ENCODE data around the gene PRR29.

The PRR29 gene

GRCh38 chr17:63998050-63998720, at the start of gene PRR29:
PRR29 (plus strand) TSS chr17:63998351; CDS start chr17:63998365, 14 bp downstream.
- H4K20me1 ChIP-seq (ENCODE audit: control insufficient read depth, insufficient read depth, low read depth, low read length) = no peaks in the 10 kb centered on the region
- H3K36me3 ChIP-seq (ENCODE audit: control insufficient read depth, low read length) = peaks cover 1% of the 10 kb centered on the region; the same call in 1 of the 2 replicates
- peaks cover 51% of the 10 kb centered on the region for H3K27me3 ChIP-seq (ENCODE audit: control insufficient read depth, low read length)
- H3K27ac ChIP-seq (ENCODE audit: low read depth, low read length) = no peak within 1 kb of the TSS
- peaks cover 19% of the 10 kb centered on the region for H3K4me1 ChIP-seq (ENCODE audit: control insufficient read depth, low read length)
- H3K9me2 ChIP-seq (replicated peaks; ENCODE audit: control insufficient read depth, low read length) = no peaks in the 10 kb centered on the region
- peak within 1 kb of the TSS; percentile 91 for H3K4me2 ChIP-seq (ENCODE audit: low read length)
- H3K4me3 ChIP-seq (ENCODE audit: low read length) = peak within 1 kb of the TSS; percentile 78
- H3K79me2 ChIP-seq (ENCODE audit: control insufficient read depth, low read length) = no peaks in the 10 kb centered on the region
- H3K9me3 ChIP-seq (ENCODE audit: control insufficient read depth, insufficient read depth, low read length) = no peaks in the 10 kb centered on the region
- no peak for TF ChIP-seq EZH2phosphoT487 (IDR thresholded peaks at IDR 0.05; ENCODE audit: borderline replicate concordance, low read length)
- TF ChIP-seq, protein P1, sequence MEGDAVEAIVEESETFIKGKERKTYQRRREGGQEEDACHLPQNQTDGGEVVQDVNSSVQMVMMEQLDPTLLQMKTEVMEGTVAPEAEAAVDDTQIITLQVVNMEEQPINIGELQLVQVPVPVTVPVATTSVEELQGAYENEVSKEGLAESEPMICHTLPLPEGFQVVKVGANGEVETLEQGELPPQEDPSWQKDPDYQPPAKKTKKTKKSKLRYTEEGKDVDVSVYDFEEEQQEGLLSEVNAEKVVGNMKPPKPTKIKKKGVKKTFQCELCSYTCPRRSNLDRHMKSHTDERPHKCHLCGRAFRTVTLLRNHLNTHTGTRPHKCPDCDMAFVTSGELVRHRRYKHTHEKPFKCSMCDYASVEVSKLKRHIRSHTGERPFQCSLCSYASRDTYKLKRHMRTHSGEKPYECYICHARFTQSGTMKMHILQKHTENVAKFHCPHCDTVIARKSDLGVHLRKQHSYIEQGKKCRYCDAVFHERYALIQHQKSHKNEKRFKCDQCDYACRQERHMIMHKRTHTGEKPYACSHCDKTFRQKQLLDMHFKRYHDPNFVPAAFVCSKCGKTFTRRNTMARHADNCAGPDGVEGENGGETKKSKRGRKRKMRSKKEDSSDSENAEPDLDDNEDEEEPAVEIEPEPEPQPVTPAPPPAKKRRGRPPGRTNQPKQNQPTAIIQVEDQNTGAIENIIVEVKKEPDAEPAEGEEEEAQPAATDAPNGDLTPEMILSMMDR (IDR thresholded peaks at IDR 0.05; ENCODE audit: low read depth, low read length, poor library complexity, severe bottlenecking) = no peak
- H3F3A ChIP-seq (ENCODE audit: control insufficient read depth, insufficient read depth) = no peaks in the 10 kb centered on the region

- Histone ChIP-seq H3K4me1 (ENCODE audit: control insufficient read depth, low read length) (peaks cover 33% of the 10 kb centered on the region), H3K4me3 (ENCODE audit: low read length) (no peak overlapping the region), H3K27me3 (ENCODE audit: control insufficient read depth, low read length) (peaks cover 3% of the 10 kb centered on the region; the same call in 1 of the 2 replicates), H4K20me1 (ENCODE audit: control insufficient read depth, insufficient read depth, low read depth, low read length) (no peaks in the 10 kb centered on the region), H3K36me3 (ENCODE audit: control insufficient read depth, low read length) (no peaks in the 10 kb centered on the region), H3K9me2 (replicated peaks; ENCODE audit: control insufficient read depth, low read length) (no peaks in the 10 kb centered on the region), H3K4me2 (ENCODE audit: low read length) (no peak overlapping the region), H3K9me3 (ENCODE audit: control insufficient read depth, insufficient read depth, low read length) (no peaks in the 10 kb centered on the region), H3K79me2 (ENCODE audit: control insufficient read depth, low read length) (no peaks in the 10 kb centered on the region), H3K27ac (ENCODE audit: low read depth, low read length) (no peak overlapping the region), H3F3A (ENCODE audit: control insufficient read depth, insufficient read depth) (peaks cover 7% of the 10 kb centered on the region; the same call in 1 of the 2 replicates)
- TF ChIP-seq, protein P1 (IDR thresholded peaks at IDR 0.05; ENCODE audit: low read depth, low read length, poor library complexity, severe bottlenecking) = no peak
- TF ChIP-seq EZH2phosphoT487 (IDR thresholded peaks at IDR 0.05; ENCODE audit: borderline replicate concordance, low read length) = no peak
Observed at GRCh38 chr17:63948521-63948920, 49.6 kb upstream of the PRR29 start.

- Histone ChIP-seq H3K79me2 (ENCODE audit: control insufficient read depth, low read length) (no peaks in the 10 kb centered on the region), H3K4me3 (ENCODE audit: low read length) (no peak overlapping the region), H3K27me3 (ENCODE audit: control insufficient read depth, low read length) (peaks cover 3% of the 10 kb centered on the region; the same call in 1 of the 2 replicates), H3K4me2 (ENCODE audit: low read length) (no peak overlapping the region), H3K36me3 (ENCODE audit: control insufficient read depth, low read length) (no peaks in the 10 kb centered on the region), H4K20me1 (ENCODE audit: control insufficient read depth, insufficient read depth, low read depth, low read length) (no peaks in the 10 kb centered on the region), H3K4me1 (ENCODE audit: control insufficient read depth, low read length) (peaks cover 39% of the 10 kb centered on the region), H3K9me2 (replicated peaks; ENCODE audit: control insufficient read depth, low read length) (no peaks in the 10 kb centered on the region), H3K27ac (ENCODE audit: low read depth, low read length) (no peak overlapping the region), H3K9me3 (ENCODE audit: control insufficient read depth, insufficient read depth, low read length) (no peaks in the 10 kb centered on the region), H3F3A (ENCODE audit: control insufficient read depth, insufficient read depth) (peaks cover 8% of the 10 kb centered on the region; the same call in 1 of the 2 replicates)
- no peak for TF ChIP-seq EZH2phosphoT487 (IDR thresholded peaks at IDR 0.05; ENCODE audit: borderline replicate concordance, low read length)
- TF ChIP-seq, protein P1 (IDR thresholded peaks at IDR 0.05; ENCODE audit: low read depth, low read length, poor library complexity, severe bottlenecking) = peak; percentile 32
Observed at GRCh38 chr17:63949576-63950250, 48.4 kb upstream of the PRR29 start.
